NCI-H446 (cell line): ENCODE data around the gene ESRRG.

Experiments used
- DNase-seq, 2 experiments: peaks; one replicate each; lab custom pipeline; 2025; lab: John Stamatoyannopoulos, UW

The ESRRG gene

GRCh38 chr1:216723274-216723780, at the start of gene ESRRG:
TSS of gene ESRRG (minus strand) at chr1:216723429. CDS start at chr1:216723299, 130 bp downstream.
- peak; percentile 63 to 78 for DNase-seq

GRCh38 chr1:216771922-216772321, 48.7 kb upstream of the ESRRG start:
- DNase-seq = no peak

- DNase-seq = no peak
Observed at GRCh38 chr1:216766633-216767327, 43.6 kb upstream of the ESRRG start.

- DNase-seq = no peak
Observed at GRCh38 chr1:216765346-216766300, 42.4 kb upstream of the ESRRG start.

- no peak for DNase-seq
Observed at GRCh38 chr1:216758161-216758560, 34.9 kb upstream of the ESRRG start.

GRCh38 chr1:216757110-216757509, 33.9 kb upstream of the ESRRG start:
- DNase-seq = no peak

GRCh38 chr1:216750961-216751360, 27.7 kb upstream of the ESRRG start:
- DNase-seq = no peak

GRCh38 chr1:216750031-216750627, 26.9 kb upstream of the ESRRG start:
- peak; percentile 30 to 78 for DNase-seq

- DNase-seq = no peak
Observed at GRCh38 chr1:216749232-216749631, 26.0 kb upstream of the ESRRG start.

GRCh38 chr1:216742625-216743024, 19.4 kb upstream of the ESRRG start:
- no peak for DNase-seq

- DNase-seq = no peak
Observed at GRCh38 chr1:216740331-216740730, 17.1 kb upstream of the ESRRG start.

GRCh38 chr1:216739793-216740192, 16.6 kb upstream of the ESRRG start:
- DNase-seq = no peak

GRCh38 chr1:216732121-216732520, 8.9 kb upstream of the ESRRG start:
- no peak for DNase-seq

GRCh38 chr1:216731562-216731961, 8.3 kb upstream of the ESRRG start:
- DNase-seq = no peak

GRCh38 chr1:216726435-216726834, 3.2 kb upstream of the ESRRG start:
- no peak for DNase-seq

- no peak for DNase-seq
Observed at GRCh38 chr1:216722821-216723220, 408 bp downstream of the ESRRG start.

- peak in 1 of 2 experiments; percentile 44 for DNase-seq
Observed at GRCh38 chr1:216721863-216722262, 1.4 kb downstream of the ESRRG start.

GRCh38 chr1:216721062-216721461, 2.2 kb downstream of the ESRRG start:
- DNase-seq = no peak

GRCh38 chr1:216711712-216712111, 11.5 kb downstream of the ESRRG start:
- no peak for DNase-seq

- no peak for DNase-seq
Observed at GRCh38 chr1:216710598-216711333, 12.5 kb downstream of the ESRRG start.

GRCh38 chr1:216710055-216710454, 13.2 kb downstream of the ESRRG start:
- DNase-seq = no peak

- DNase-seq = peak; percentile 59 to 81
Observed at GRCh38 chr1:216705676-216706075, 17.6 kb downstream of the ESRRG start.
